Renal cortical epithelial cell (primary cell): Measurements from ENCODE around the gene DPF1. TPM values are rescaled to one million over a fixed set of nuclear protein-coding genes. Genes with fewer than 3 reads are reported as not detected.
"Not testable (repeated sequence)": the region's sequence is repeated elsewhere in the genome, so short reads cannot be mapped to it uniquely, and the experiment has no call there.

ENCODE experiments used
- DNase-seq: peaks from one replicate; pipeline ENCODE4 v3.0.0-alpha.2; 2011; ENCODE audit warnings: low read depth
- total RNA-seq: library from RNA; depleted of rRNA; stranded (reverse); fragments of >200 nt; gene quantifications from 2 replicates; pipeline ENCODE4 v1.2.3, GENCODE V29; 2014

DPF1 gene
- total RNA-seq: 0.10 TPM in 1 of 2 replicates, not detected in the other

DNA sequence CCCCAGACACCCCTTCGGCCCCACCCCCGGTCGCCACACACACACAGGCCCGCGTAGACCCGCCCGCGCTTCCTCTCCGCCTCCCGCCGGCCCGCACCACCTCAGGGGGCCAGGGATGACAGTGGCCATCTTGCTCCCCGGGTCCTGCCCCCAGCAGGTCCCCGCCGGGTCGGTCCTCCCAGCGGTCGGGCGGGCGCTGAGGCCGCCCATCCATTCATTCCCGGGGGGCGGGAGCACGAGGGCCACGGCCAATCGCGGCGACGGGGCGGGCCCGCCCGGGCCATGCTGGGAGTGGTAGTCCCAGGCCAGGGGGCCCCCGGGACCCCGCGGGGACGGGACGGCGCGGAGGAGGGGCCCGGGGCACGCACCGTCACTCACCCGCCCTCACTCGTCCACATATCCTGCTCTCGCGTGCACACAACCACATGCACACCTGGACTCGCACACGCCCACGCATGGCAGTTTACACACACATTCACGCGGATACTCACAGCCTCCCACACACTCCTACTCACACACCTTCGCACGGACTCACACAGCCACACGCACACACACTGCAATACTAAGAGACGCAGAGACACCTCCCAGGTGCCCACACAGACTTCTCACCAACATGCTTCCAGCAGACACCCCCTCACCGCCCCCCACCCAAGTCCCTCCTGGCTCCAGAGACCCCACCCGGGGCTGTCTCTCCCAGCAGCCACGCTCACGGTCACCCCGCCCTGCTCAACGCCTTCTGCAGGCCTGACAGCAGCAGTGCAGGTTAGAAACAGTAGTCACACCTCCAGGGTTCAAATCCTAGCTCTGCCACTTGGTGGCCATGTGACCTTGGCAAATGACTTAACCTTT lies at the start of gene DPF1:
Gene DPF1, minus strand, starts transcription at position 209 of the 849 bp plus-strand sequence. Its CDS starts 80 bp downstream, at position 129.
- peak; percentile 23 for DNase-seq

DNA sequence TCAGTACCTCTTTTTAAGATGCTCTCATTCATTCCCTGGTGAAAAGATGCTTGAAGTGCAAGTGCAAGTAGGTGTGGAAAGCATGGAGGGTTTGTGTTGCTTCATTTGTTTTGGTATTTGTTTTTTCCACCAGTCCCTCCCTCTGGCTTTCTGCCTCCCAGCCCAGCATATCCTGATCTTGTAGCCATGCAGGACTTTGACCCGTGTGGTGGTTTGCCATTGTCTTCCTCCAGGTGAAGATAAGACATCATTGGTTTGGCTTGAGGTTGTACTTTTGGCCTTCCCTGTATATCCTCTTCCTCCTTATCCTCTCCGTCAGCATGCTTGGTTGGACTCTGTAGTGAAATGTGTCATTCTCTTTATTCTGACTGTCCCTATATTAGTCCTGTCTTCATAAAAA lies 49.5 kb upstream of the DPF1 start:
- peak; percentile 66 for DNase-seq

DNA sequence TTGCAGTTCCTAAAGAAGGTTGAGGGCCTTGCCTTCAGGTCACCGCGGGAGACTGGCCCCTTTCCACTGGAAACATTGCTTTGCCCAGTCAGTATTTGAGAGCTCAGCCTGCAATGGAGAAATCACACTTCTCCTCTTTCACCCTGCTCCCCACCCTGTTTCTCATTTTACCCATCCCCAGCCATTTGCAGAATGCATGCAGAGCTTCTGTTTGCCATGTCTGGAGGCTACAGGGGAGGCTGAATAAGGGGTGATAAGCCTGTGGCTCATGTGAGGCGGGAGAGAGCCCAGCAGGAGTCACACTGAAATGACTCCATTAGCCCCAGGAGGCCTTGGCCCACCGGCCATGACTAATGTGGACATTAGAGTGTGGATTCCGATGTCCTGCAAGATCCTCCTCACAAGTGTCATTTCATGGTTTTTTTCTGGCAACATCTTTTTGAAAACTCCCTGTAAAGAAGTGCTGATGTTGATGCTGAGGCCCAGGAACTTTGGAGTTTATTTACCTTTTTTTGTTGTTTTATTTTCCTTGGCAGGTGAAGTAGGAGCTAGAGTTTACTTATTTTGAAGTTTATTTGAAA lies 46.7 kb upstream of the DPF1 start:
- peak; percentile 41 for DNase-seq

DNA sequence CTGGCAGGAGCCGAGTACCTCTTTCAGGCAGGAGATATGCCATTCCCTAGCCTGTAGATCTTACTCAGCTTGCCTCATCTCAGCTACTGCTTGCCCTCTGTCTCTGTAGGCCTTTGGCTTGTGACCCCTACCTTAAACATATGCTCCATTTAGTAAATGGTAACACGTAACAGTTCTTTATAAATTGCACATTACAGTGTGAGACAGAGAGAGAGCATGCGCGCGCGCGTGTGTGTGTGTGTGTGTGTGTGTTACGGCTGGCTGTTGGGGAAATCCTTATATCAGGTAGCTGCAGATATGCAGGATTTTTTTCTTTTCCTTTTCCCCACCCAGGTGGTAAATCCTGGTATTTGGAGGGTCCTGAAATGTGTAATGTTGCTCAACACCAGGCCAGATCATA lies 44.5 kb upstream of the DPF1 start:
- DNase-seq: no peak

DNA sequence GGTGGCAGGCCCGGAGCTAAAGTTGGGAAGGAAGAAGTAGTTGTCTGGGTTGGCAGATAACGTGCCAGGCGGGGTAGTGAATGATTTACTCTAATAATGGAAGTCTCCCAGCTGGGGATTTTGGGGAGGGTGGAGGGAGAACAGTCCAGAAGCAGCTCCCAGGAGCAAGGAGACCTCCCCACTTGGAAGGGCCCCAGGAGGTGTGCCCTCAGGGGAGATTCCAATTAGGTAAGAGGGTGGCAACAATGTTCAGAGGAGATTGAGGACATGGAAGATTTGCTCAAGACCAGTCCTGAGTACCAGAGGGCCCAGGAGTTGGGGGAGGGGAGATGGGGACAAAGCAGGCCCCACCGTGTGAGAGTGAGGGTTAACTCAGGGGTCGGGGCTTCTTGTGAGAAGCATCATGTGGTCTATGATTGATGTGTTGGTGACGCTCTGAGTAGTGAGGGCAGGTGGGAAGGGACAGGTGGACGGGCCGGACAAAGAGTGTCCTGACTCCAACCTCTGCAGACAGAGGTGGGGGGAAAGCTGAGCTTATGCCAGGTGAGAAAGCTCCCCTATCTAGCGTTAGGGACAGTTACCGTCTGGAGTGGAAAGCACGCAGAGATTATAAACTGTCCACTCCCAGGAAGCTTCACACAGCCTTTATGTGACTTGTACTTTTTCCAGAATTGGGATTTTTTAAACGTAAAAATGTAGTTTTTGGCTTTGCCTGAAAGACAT lies 43.9 kb upstream of the DPF1 start:
- peak; percentile 78 for DNase-seq

DNA sequence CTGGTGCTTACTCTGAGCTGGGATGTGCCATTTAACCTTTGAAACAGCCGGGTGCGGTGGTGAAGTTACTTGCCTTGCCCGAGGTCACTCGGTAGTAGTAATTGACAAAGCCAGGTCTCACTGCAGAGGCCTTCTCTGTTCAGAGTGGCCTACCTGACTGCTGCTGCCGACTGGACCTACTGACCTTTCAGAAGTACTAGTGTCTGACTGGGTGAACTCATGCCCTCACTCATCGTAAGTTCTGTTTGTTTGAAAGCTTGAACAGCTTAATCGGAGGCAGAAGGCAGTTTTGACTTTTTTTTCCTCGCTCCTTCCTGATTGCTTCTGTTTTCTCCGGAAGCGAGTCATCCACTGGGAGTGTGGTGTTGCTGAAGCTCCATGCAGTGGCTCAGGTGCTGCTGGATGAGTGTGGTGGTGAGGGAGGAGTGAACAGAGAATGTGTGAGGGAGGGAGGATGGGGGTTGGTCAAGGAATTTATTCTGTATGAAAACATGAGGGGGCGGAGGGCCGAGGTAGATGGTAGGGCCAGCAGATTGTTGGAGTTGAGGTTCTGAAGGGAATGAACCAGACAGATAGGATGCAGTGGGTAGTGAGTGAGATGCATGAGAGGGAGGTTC lies 43.1 kb upstream of the DPF1 start:
- peak; percentile 82 for DNase-seq

DNA sequence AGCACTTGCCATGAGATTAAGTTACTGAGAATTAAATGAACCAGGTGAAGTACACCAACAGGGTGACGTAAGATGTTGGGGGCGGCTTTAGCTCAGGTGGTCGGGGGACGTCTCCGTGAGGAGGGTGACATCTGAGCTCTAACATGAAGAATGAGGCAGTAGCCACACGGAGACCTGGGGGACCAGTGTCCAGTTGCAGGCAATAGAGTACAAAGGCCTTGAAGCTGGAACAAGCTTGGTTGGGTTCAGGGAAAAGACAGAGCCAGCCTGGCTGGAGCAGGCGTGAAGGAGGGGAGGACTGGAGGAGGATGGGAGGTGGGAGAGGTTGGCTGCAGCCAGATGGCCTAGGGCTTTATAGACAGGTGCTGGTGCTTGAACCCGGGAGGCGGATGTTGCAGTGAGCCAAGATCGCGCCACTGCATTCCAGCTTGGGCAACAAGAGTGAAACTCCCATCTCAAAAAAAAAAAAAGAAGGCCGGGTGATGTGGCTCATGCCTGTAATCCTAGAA lies 42.0 kb upstream of the DPF1 start:
- DNase-seq: no peak

DNA sequence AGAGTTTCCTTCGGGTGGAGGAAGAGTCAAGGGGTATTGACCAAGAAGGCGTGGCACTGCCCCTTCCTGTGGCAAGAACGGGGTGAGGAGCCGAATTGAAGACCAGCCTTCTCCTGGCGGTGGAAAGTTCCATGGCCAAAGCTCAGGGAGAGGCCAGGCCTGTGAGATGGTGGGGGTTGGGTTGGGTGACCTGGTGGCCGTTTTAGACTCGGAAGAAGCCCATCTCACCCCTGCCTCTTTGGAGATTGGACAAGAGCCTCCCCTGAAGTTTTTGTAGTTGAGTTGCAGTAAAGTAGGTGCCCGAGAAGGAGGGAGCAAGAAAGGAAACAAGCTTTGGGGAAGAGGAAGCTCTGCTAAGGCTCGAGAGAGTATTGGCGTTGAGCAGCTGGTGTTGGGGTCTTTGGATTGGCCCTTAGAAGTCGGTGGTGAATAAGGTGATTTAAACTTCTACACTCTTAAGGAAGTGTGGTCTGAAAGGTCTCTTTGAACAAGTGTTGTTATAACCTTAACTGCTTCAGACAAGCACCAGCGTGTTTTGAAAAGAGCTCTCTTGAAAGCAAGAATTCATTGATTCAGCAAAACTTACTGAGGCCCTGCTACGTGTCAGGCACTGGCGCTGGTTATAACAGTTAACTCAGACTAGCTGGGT lies 41.3 kb upstream of the DPF1 start:
- peak; percentile 52 for DNase-seq

DNA sequence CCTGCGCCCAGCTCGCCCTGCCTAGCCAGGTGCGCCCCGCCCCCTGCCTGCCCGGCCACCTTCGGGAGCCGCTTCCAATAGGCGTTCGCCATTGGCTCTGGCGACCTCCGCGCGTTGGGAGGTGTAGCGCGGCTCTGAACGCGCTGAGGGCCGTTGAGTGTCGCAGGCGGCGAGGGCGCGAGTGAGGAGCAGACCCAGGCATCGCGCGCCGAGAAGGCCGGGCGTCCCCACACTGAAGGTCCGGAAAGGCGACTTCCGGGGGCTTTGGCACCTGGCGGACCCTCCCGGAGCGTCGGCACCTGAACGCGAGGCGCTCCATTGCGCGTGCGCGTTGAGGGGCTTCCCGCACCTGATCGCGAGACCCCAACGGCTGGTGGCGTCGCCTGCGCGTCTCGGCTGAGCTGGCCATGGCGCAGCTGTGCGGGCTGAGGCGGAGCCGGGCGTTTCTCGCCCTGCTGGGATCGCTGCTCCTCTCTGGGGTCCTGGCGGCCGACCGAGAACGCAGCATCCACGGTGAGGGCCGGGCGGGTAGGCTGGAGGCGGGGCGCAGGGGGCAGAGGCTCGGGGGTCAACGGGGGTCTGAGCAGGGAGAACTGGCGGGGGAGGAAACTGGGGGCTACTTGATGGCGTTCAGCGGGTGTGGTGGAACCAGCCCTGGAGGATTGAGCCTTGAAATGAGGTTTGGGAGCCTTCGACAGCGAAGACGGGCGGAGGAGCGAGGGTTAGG lies 40.6 kb upstream of the DPF1 start, which contains the start of gene SPINT2:
Gene SPINT2, plus strand, starts transcription at position 88 of the 727 bp plus-strand sequence. Its CDS starts 320 bp downstream, at position 408.
- DNase-seq: no peak

DNA sequence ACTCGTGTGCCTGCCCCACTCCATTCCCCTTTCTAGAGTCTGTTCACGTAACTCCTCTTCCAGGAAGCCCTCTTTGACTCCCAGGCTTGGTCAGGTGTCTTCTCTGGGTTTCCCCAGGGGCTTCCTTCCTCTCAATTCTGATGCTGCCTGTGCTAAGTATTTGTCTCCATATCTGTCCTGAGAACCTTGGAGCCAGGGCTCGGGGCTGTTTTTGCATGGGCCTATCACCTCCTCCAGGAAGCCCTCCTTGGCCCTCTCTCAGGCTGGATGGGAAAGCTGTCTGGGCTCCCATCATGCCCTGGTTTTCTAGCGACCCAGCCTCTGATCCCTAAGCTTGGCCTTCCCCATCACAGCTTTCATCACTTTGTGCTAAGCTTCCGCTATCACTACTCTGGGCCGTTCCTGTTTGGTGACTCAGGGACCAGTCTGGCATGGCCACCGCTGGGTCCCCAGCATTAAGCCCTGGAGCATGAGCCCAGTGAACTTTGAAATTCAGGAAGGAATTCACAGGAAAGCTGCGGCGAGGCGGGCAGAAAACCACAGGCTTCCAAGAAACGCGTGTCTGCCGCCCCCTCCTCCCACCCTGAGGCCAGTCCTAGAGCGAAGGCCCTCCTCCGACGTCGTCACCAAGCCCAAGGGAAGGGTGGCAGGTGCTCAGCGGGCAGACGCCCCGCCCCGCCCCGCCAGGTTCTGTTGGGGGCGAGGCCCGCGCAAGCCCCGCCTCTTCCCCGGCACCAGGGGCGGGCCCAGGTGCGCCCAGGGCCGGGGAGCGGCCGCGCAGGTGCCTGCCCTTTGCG lies 39.9 kb upstream of the DPF1 start:
- peak; percentile 90 for DNase-seq

DNA sequence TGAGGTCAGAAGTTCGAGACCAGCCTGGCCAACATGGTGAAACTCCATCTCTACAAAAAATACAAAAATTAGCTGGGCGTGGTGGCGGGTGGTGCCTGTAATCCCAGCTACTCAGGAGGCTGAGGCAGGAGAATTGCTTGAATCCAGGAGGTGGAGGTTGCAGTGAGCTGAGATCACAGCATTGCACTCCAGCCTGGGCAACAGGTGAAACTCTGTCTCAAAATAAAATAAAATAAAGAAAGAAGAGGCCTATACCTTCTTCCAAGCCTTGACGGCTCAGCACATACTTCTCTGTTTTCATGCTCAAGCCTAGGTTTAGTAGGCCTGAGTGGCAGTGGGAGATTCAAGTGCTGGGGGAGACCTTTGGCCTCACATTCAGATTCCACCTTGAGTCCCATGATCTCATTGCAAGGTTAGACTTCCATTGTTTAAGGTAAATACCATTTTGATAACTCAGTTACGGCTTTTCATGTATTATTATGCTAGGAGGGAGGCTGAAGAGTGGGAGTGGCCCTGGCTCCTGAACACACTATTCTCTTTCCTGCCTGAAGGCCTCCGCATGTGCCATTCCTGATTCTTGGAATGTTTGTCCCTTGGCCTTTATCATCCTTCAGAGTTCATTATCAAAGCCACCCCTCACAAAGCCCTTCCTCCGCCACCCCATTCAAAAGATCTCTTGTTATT lies 38.7 kb upstream of the DPF1 start:
- no peak for DNase-seq

DNA sequence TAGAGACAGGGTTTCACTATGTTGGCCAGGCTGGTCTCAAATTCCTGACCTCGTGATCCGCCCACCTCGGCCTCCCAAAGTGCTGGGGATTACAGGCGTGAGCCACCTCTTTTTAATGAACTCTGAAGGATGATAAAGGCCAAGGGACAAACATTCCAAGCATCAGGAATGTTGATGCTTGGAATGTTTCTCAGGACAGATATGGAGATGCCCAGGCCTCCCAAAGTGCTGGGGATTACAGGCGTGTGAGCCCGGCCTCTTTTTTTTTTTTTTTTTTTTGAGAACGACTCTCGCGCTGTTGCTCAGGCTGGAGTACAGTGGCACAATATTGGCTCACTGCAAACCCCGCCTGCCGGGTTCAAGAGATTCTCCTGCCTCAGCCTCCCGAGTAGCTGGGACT lies 37.9 kb upstream of the DPF1 start:
- not testable (repeated sequence) for DNase-seq

DNA sequence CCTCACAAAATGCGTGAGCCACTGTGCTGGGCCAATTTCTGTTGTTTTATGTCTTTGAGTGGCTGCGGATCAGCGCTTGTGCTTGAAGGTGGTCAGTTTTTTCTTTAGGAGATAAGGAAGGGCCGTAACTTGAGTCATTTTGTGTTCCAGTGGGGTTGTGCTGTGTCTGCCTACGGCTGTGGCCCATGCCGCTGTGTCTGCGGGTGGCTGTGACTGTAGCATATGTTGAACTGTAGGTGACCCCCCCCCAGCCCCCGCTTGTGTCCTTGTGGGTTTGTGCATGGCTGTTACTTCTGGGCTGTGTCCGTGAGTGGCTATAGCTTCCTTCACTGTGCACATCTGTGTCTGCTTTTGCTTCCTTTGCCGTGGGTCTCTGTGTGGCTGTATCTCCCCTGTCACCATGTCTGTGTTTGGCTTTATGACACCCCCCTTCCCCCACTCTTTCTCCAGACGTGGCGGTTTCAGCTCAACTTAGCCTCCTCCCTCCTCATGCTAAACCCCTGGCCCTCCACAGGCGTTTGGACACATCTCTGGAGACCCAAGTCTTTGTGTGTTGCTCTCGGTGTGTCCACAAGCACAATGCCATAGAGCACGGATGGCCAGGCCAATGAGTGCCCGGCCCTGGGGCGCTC lies 31.5 kb upstream of the DPF1 start:
- DNase-seq: no peak

DNA sequence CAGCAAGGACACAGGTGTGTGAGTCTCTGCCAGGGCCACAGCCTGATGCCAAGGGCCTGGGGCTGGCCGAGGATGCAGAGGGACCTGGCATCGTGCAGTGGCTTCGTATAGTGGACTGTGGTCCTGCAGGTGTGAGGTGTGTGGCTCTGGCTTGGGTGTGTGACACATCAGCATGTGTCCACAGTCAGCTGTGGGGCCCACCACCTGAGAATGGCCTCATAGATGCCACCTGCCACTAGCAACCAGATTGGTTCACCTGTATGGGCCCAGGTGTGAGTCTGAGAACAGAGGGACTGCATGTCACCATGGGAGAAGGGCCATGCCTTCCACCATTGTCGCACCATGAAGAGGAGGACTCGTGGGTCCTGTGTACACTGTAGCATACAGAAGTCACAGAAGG lies 29.8 kb upstream of the DPF1 start:
- DNase-seq: no peak

DNA sequence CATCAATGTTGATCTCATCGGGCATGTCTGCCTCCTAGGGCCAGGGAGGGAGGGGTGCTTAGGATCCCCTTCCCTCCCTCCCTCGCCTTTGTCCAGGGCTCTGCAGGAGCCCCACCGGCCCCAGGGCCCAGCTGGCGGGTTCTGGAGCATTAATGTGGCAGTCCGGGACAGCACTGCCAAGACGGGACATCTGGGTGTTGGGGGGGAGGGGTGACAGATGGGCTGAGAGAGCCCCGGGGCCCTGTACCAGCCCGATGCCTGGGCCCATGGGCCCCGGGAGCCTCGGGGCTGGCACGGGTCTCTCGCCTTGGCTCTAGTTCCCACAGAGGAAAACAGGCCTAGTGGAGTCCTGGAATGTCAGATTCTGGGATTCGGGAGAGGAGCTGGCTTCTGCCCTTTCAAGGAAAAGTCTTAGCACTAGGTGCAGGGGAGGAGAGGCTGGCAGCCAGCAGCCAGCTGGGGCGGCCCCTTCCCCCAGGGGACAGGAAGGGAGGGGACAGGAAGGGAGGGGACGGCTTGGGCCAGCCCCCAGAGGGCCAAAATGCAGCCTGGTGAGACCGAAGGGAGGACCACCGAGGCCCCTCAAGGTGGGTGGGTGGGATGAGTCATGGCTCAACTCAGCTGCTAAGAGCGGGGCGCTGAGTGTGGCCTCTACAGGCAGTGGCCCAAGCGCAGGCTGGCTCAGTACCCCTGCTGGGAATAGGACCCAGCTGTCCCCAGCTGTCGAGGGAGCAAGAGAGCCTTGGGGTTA lies 29.1 kb upstream of the DPF1 start:
- DNase-seq: no peak

DNA sequence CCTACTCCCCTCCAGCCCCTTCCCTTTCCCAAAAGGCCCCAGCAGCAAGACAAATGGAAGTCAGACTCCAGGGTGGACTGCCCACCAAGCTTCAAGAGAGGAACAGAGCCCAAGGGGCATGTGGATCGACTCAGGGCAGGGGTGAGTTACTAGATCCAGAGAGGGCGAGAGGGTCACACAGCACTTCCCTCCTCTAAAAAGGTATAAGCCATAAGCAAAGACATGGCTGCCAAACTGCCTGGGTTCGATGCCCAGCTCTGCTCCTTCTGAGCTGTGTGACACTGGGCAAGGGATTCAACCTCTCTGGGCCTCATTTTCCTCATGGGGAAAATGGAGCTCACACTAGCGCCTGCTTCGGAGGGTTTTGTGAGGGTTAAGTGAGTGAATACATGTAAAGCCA lies 28.4 kb upstream of the DPF1 start:
- DNase-seq: no peak

DNA sequence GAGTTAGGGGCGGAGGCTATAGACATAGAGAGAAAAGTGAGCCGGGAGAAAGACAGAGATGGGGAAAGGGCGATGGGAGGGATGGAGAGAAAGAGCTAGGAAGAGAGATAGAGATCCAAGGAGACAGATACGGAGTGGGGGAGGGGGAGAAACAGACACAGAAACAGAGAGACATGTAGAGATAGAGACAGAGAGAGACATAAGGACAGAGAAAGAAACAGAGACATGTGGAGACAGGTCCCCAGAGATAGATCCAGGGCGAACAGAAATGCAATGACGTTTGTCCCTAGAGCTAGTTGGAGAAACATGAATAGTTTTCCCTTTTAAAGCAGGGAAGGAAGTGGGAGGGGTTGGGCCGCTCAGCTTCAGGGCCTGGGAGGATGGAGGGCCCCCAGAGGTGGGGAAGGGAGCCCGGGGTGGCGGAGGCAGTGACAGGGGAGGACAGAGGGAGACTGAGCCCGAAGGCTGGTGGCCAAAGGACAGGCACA lies 27.6 kb upstream of the DPF1 start:
- no peak for DNase-seq
